NCI-H187 (cell line): ENCODE measurements around the gene RHBDL2.
"Not testable (repeated sequence)": the region's sequence is repeated elsewhere in the genome, so short reads cannot be mapped to it uniquely, and the experiment has no call there.

ENCODE experiments used
- DNase-seq, 2 experiments: peaks; one replicate each; lab custom pipeline; 2025; lab: John Stamatoyannopoulos, UW

The RHBDL2 gene

GRCh38 chr1:38941527-38942019 is at the start of gene RHBDL2:
Gene RHBDL2 (minus strand): TSS chr1:38941830. CDS start chr1:38919212, 22,618 bp downstream.
- DNase-seq: no peak

- DNase-seq: peak; percentile 89 to 94
These were observed 49.4 kb upstream of the RHBDL2 start, which contains the start of gene AKIRIN1 for GRCh38 chr1:38990738-38991637. Gene AKIRIN1 (plus strand): TSS chr1:38991276. CDS start chr1:38991381, 105 bp downstream.

GRCh38 chr1:38990386-38990737 is 48.7 kb upstream of the RHBDL2 start:
- DNase-seq: no peak

- DNase-seq: no peak
These were observed 48.3 kb upstream of the RHBDL2 start for GRCh38 chr1:38989979-38990378.

GRCh38 chr1:38979380-38979779 is 37.8 kb upstream of the RHBDL2 start:
- not testable (repeated sequence) for DNase-seq

GRCh38 chr1:38978245-38978542 is 36.6 kb upstream of the RHBDL2 start:
- not testable (repeated sequence) for DNase-seq

- not testable (repeated sequence) for DNase-seq
These were observed 36.0 kb upstream of the RHBDL2 start for GRCh38 chr1:38977399-38978244.

GRCh38 chr1:38973659-38974437 is 32.2 kb upstream of the RHBDL2 start:
- DNase-seq: no peak

GRCh38 chr1:38973145-38973544 is 31.5 kb upstream of the RHBDL2 start:
- DNase-seq: not testable (repeated sequence)

GRCh38 chr1:38964140-38964548 is 22.5 kb upstream of the RHBDL2 start:
- no peak for DNase-seq

GRCh38 chr1:38962560-38962959 is 20.9 kb upstream of the RHBDL2 start:
- no peak for DNase-seq

GRCh38 chr1:38962113-38962512 is 20.5 kb upstream of the RHBDL2 start:
- DNase-seq: no peak

GRCh38 chr1:38958967-38959366 is 17.3 kb upstream of the RHBDL2 start:
- no peak for DNase-seq

- DNase-seq: no peak
These were observed 11.8 kb upstream of the RHBDL2 start for GRCh38 chr1:38953433-38953860.

- DNase-seq: no peak
These were observed 8.9 kb upstream of the RHBDL2 start for GRCh38 chr1:38950553-38950952.

- no peak for DNase-seq
These were observed 2.9 kb upstream of the RHBDL2 start for GRCh38 chr1:38944547-38944946.

GRCh38 chr1:38942664-38943428 is 1.2 kb upstream of the RHBDL2 start:
- DNase-seq: no peak

GRCh38 chr1:38941093-38941492 is 537 bp downstream of the RHBDL2 start:
- no peak for DNase-seq

GRCh38 chr1:38940339-38941047 is 1.1 kb downstream of the RHBDL2 start:
- DNase-seq: no peak

- DNase-seq: no peak
These were observed 2.8 kb downstream of the RHBDL2 start for GRCh38 chr1:38938722-38939260.
